OCI-LY1 (cell line): Measurements from ENCODE around the gene PTGDR.

Experiments used
- CTCF ChIP-seq: fragments of 200-600 bp; sonication (generic), shearing (Covaris generic); IDR thresholded peaks from 2 replicates; pipeline ENCODE4 v1.5.1; 2017; ENCODE audit warnings: mild to moderate bottlenecking, antibody characterized with exemption, low read length, moderate library complexity, mixed read lengths
- EZH2 ChIP-seq: fragments of 200-600 bp; sonication (generic), shearing (Covaris generic); IDR thresholded peaks from 2 replicates; pipeline ENCODE4 v1.8.0; 2017; ENCODE audit warnings: borderline replicate concordance, mixed run types, mild to moderate bottlenecking, antibody characterized with exemption, low read length, moderate library complexity, mixed read lengths

GRCh38 chr14:52318826-52319645 is 51.5 kb downstream of the PTGDR start:
- TF ChIP-seq CTCF (no peak), EZH2 (no peak)
